Mucosa of rectum (tissue), 2 donors: ENCODE measurements around the gene ADAT3.

ENCODE experiments used
- H3K27ac ChIP-seq, 2 donors: one replicate each; pipeline ENCODE4 v1.7.0; 2013; ENCODE audit warnings: inconsistent platforms in 2 of 2, low read depth in 2 of 2, low read length in 2 of 2
- H3K27me3 ChIP-seq, 2 donors: one replicate each; pipeline ENCODE4 v1.7.0; 2013; ENCODE audit warnings: low read length in 2 of 2; ENCODE audit not compliant: control insufficient read depth in 2 of 2, insufficient read depth in 2 of 2
- H3K36me3 ChIP-seq, 2 donors: one replicate each; pipeline ENCODE4 v1.7.0; 2013; ENCODE audit warnings: low read length in 2 of 2; ENCODE audit not compliant: control insufficient read depth in 2 of 2, insufficient read depth in 2 of 2
- H3K4me1 ChIP-seq, 2 donors: one replicate each; pipeline ENCODE4 v1.7.0; 2013; ENCODE audit warnings: low read length in 2 of 2, mild to moderate bottlenecking in 1 of 2; ENCODE audit not compliant: control insufficient read depth in 2 of 2, insufficient read depth in 2 of 2
- H3K4me3 ChIP-seq, 2 donors: one replicate each; pipeline ENCODE4 v1.7.0; 2013; ENCODE audit warnings: low read length in 2 of 2
- H3K9ac ChIP-seq, 2 donors: one replicate each; pipeline ENCODE4 v1.7.0; 2013; ENCODE audit warnings: low read length in 2 of 2, low read depth in 1 of 2, mild to moderate bottlenecking in 1 of 2
- H3K9me3 ChIP-seq, 2 donors: one replicate each; pipeline ENCODE4 v1.7.0; 2013; ENCODE audit warnings: low read length in 2 of 2; ENCODE audit not compliant: control insufficient read depth in 2 of 2
- donor health status: healthy.
- donor health status: Normal muscosa, but diverticular disease.

The ADAT3 gene

GRCh38 chr19:1935484-1936208 lies 30.4 kb downstream of the ADAT3 start:
- H3K9ac ChIP-seq, result peak overlapping the region in 1 of 2 donors; percentile 35
- no peak overlapping the region for H3K4me3 ChIP-seq
- no peaks in the 10 kb centered on the region for H3K36me3 ChIP-seq
- H3K27me3 ChIP-seq, result no peaks in the 10 kb centered on the region
- H3K4me1 ChIP-seq, result peaks cover 9 to 18% of the 10 kb centered on the region in 2 donors
- H3K9me3 ChIP-seq, result peaks cover 0 to 3% of the 10 kb centered on the region in 2 donors
- H3K27ac ChIP-seq, result peak overlapping the region in 1 of 2 donors; percentile 23

GRCh38 chr19:1936430-1936829 lies 31.2 kb downstream of the ADAT3 start:
- peaks cover 0 to 3% of the 10 kb centered on the region in 2 donors for H3K9me3 ChIP-seq
- no peak overlapping the region for H3K27ac ChIP-seq
- no peaks in the 10 kb centered on the region for H3K27me3 ChIP-seq
- H3K9ac ChIP-seq, result peak overlapping the region in 1 of 2 donors; percentile 35
- H3K4me3 ChIP-seq, result no peak overlapping the region
- peaks cover 9 to 18% of the 10 kb centered on the region in 2 donors for H3K4me1 ChIP-seq
- H3K36me3 ChIP-seq, result no peaks in the 10 kb centered on the region

- peaks cover 9 to 18% of the 10 kb centered on the region in 2 donors for H3K4me1 ChIP-seq
- no peaks in the 10 kb centered on the region for H3K36me3 ChIP-seq
- H3K27ac ChIP-seq, result no peak overlapping the region
- no peak overlapping the region for H3K9ac ChIP-seq
- H3K27me3 ChIP-seq, result no peaks in the 10 kb centered on the region
- no peak overlapping the region for H3K4me3 ChIP-seq
- peaks cover 0 to 3% of the 10 kb centered on the region in 2 donors for H3K9me3 ChIP-seq
These were observed 31.9 kb downstream of the ADAT3 start for GRCh38 chr19:1936916-1937610.

- Histone ChIP-seq H3K27ac (no peak overlapping the region), H3K4me1 (peaks cover 14 to 23% of the 10 kb centered on the region in 2 donors)
These were observed 32.9 kb downstream of the ADAT3 start for GRCh38 chr19:1938071-1938470.

GRCh38 chr19:1941146-1942077 lies 36.2 kb downstream of the ADAT3 start, which contains the start of gene CSNK1G2:
Gene CSNK1G2 (plus strand): TSS chr19:1941172. CDS start chr19:1969773, 28,601 bp downstream.
- H3K27ac ChIP-seq, result peak within 1 kb of the TSS; percentile 96 to 97
- H3K27me3 ChIP-seq, result no peaks in the 10 kb centered on the region
- no peaks in the 10 kb centered on the region for H3K9me3 ChIP-seq
- peaks cover 16 to 28% of the 10 kb centered on the region in 2 donors for H3K4me1 ChIP-seq
- H3K4me3 ChIP-seq, result peak within 1 kb of the TSS; percentile 83 to 85
- H3K9ac ChIP-seq, result peak within 1 kb of the TSS; percentile 89 to 92
- no peaks in the 10 kb centered on the region for H3K36me3 ChIP-seq

More at GRCh38 chr19:1938071-1938470, 32.9 kb downstream of the ADAT3 start:
- H3K27me3 ChIP-seq, result no peaks in the 10 kb centered on the region
- no peaks in the 10 kb centered on the region for H3K36me3 ChIP-seq
- no peak overlapping the region for H3K9ac ChIP-seq
- peaks cover 0 to 3% of the 10 kb centered on the region in 2 donors for H3K9me3 ChIP-seq
- no peak overlapping the region for H3K4me3 ChIP-seq

- peaks cover 16 to 28% of the 10 kb centered on the region in 2 donors for H3K4me1 ChIP-seq
- peak overlapping the region; percentile 83 to 85 for H3K4me3 ChIP-seq
- no peaks in the 10 kb centered on the region for H3K36me3 ChIP-seq
- peak overlapping the region; percentile 91 to 95 for H3K27ac ChIP-seq
- no peaks in the 10 kb centered on the region for H3K27me3 ChIP-seq
- H3K9me3 ChIP-seq, result no peaks in the 10 kb centered on the region
- peak overlapping the region; percentile 76 to 81 for H3K9ac ChIP-seq
These were observed 37.1 kb downstream of the ADAT3 start for GRCh38 chr19:1942078-1942933.

- Histone ChIP-seq H3K4me1 (peaks cover 16 to 28% of the 10 kb centered on the region in 2 donors), H3K9me3 (no peaks in the 10 kb centered on the region), H3K36me3 (no peaks in the 10 kb centered on the region), H3K4me3 (peak overlapping the region; percentile 83 to 85), H3K9ac (peak overlapping the region in 1 of 2 donors; percentile 24), H3K27ac (peak overlapping the region in 1 of 2 donors; percentile 95), H3K27me3 (no peaks in the 10 kb centered on the region)
These were observed 37.8 kb downstream of the ADAT3 start for GRCh38 chr19:1942934-1943555.

- no peaks in the 10 kb centered on the region for H3K36me3 ChIP-seq
- no peak overlapping the region for H3K4me3 ChIP-seq
- H3K4me1 ChIP-seq, result peaks cover 16 to 28% of the 10 kb centered on the region in 2 donors
- H3K27ac ChIP-seq, result no peak overlapping the region
- H3K9ac ChIP-seq, result no peak overlapping the region
- H3K9me3 ChIP-seq, result no peaks in the 10 kb centered on the region
- no peaks in the 10 kb centered on the region for H3K27me3 ChIP-seq
These were observed 38.5 kb downstream of the ADAT3 start for GRCh38 chr19:1943661-1944087.
